ENCODE measurements around the gene SLC10A7.

Gene SLC10A7

GRCh38 chr4:146381263-146381872 is 140.4 kb downstream of the SLC10A7 start:
- H3K9me3 ChIP-seq (replicated peaks; ENCODE audit: insufficient read depth, low read length) = no peaks in the 10 kb centered on the region
- TF ChIP-seq EZH2 (optimal IDR thresholded peaks at IDR 0.05; ENCODE audit: low read depth, low read length) (no peak), CTCF (IDR thresholded peaks at IDR 0.05; ENCODE audit: low read length) (no peak), EZH2phosphoT487 (IDR thresholded peaks at IDR 0.05; ENCODE audit: low read length) (no peak)
- H3K9me2 ChIP-seq (replicated peaks; ENCODE audit: insufficient read depth, low read length) = no peaks in the 10 kb centered on the region
- no peaks in the 10 kb centered on the region for H4K20me1 ChIP-seq (ENCODE audit: insufficient read depth, low read length)
- no peak overlapping the region for H3K4me3 ChIP-seq (ENCODE audit: low read length)
- H3K4me2 ChIP-seq (ENCODE audit: low read depth, low read length) = no peak overlapping the region
- no peak for DNase-seq
- no peaks in the 10 kb centered on the region for H3F3A ChIP-seq (ENCODE audit: insufficient read depth, low read length)
- no peaks in the 10 kb centered on the region for H3K79me2 ChIP-seq (ENCODE audit: low read length)
- H2AFZ ChIP-seq (ENCODE audit: low read length) = no peak overlapping the region
- H3K27ac ChIP-seq (ENCODE audit: low read length) = no peak overlapping the region
- no peaks in the 10 kb centered on the region for H3K36me3 ChIP-seq (replicated peaks; ENCODE audit: insufficient read depth, low read length)
- no peak overlapping the region for H3K9ac ChIP-seq (ENCODE audit: low read length)
- H3K27me3 ChIP-seq (replicated peaks; ENCODE audit: insufficient read depth, low read length) = no peaks in the 10 kb centered on the region
- H3K4me1 ChIP-seq (ENCODE audit: low read length) = no peaks in the 10 kb centered on the region

- Histone ChIP-seq H3K36me3 (replicated peaks; ENCODE audit: insufficient read depth, low read length) (no peaks in the 10 kb centered on the region), H3F3A (ENCODE audit: insufficient read depth, low read length) (no peaks in the 10 kb centered on the region), H3K9me2 (replicated peaks; ENCODE audit: insufficient read depth, low read length) (no peaks in the 10 kb centered on the region), H3K79me2 (ENCODE audit: low read length) (no peaks in the 10 kb centered on the region), H3K27ac (ENCODE audit: low read length) (no peak overlapping the region), H2AFZ (ENCODE audit: low read length) (no peak overlapping the region), H3K27me3 (replicated peaks; ENCODE audit: insufficient read depth, low read length) (no peaks in the 10 kb centered on the region), H3K4me1 (ENCODE audit: low read length) (no peaks in the 10 kb centered on the region), H4K20me1 (ENCODE audit: insufficient read depth, low read length) (no peaks in the 10 kb centered on the region), H3K9ac (ENCODE audit: low read length) (no peak overlapping the region), H3K9me3 (replicated peaks; ENCODE audit: insufficient read depth, low read length) (no peaks in the 10 kb centered on the region), H3K4me3 (ENCODE audit: low read length) (no peak overlapping the region), H3K4me2 (ENCODE audit: low read depth, low read length) (no peak overlapping the region)
- TF ChIP-seq EZH2 (optimal IDR thresholded peaks at IDR 0.05; ENCODE audit: low read depth, low read length) (no peak), CTCF (IDR thresholded peaks at IDR 0.05; ENCODE audit: low read length) (no peak), EZH2phosphoT487 (IDR thresholded peaks at IDR 0.05; ENCODE audit: low read length) (no peak)
- DNase-seq = no peak
These were observed 142.0 kb downstream of the SLC10A7 start for GRCh38 chr4:146379744-146380143.

- no peak for TF ChIP-seq EZH2 (optimal IDR thresholded peaks at IDR 0.05; ENCODE audit: low read depth, low read length)
These were observed 149.9 kb downstream of the SLC10A7 start for GRCh38 chr4:146371812-146372211.

GRCh38 chr4:146370841-146371240 is 150.9 kb downstream of the SLC10A7 start:
- Histone ChIP-seq H3F3A (ENCODE audit: insufficient read depth, low read length) (no peaks in the 10 kb centered on the region), H3K27me3 (replicated peaks; ENCODE audit: insufficient read depth, low read length) (no peaks in the 10 kb centered on the region), H4K20me1 (ENCODE audit: insufficient read depth, low read length) (no peaks in the 10 kb centered on the region), H2AFZ (ENCODE audit: low read length) (no peak overlapping the region), H3K9ac (ENCODE audit: low read length) (no peak overlapping the region), H3K4me3 (ENCODE audit: low read length) (no peak overlapping the region), H3K36me3 (replicated peaks; ENCODE audit: insufficient read depth, low read length) (no peaks in the 10 kb centered on the region), H3K4me2 (ENCODE audit: low read depth, low read length) (no peak overlapping the region), H3K9me3 (replicated peaks; ENCODE audit: insufficient read depth, low read length) (no peaks in the 10 kb centered on the region), H3K9me2 (replicated peaks; ENCODE audit: insufficient read depth, low read length) (no peaks in the 10 kb centered on the region; the same call in 1 of the 2 replicates), H3K27ac (ENCODE audit: low read length) (no peak overlapping the region), H3K79me2 (ENCODE audit: low read length) (no peaks in the 10 kb centered on the region), H3K4me1 (ENCODE audit: low read length) (no peaks in the 10 kb centered on the region)
- no peak for DNase-seq
- TF ChIP-seq EZH2 (optimal IDR thresholded peaks at IDR 0.05; ENCODE audit: low read depth, low read length) (no peak), EZH2phosphoT487 (IDR thresholded peaks at IDR 0.05; ENCODE audit: low read length) (no peak), CTCF (IDR thresholded peaks at IDR 0.05; ENCODE audit: low read length) (no peak)

More at GRCh38 chr4:146371812-146372211, 149.9 kb downstream of the SLC10A7 start:
- H3K27ac ChIP-seq (ENCODE audit: low read length) = no peak overlapping the region
- no peaks in the 10 kb centered on the region for H3K79me2 ChIP-seq (ENCODE audit: low read length)
- no peaks in the 10 kb centered on the region for H3F3A ChIP-seq (ENCODE audit: insufficient read depth, low read length)
- H4K20me1 ChIP-seq (ENCODE audit: insufficient read depth, low read length) = no peaks in the 10 kb centered on the region
- no peaks in the 10 kb centered on the region for H3K36me3 ChIP-seq (replicated peaks; ENCODE audit: insufficient read depth, low read length)
- no peaks in the 10 kb centered on the region for H3K27me3 ChIP-seq (replicated peaks; ENCODE audit: insufficient read depth, low read length)
- DNase-seq = no peak
- H3K9me3 ChIP-seq (replicated peaks; ENCODE audit: insufficient read depth, low read length) = no peaks in the 10 kb centered on the region
- no peaks in the 10 kb centered on the region for H3K4me1 ChIP-seq (ENCODE audit: low read length)
- H3K4me3 ChIP-seq (ENCODE audit: low read length) = no peak overlapping the region
- H3K9me2 ChIP-seq (replicated peaks; ENCODE audit: insufficient read depth, low read length) = no peaks in the 10 kb centered on the region
- no peak overlapping the region for H3K4me2 ChIP-seq (ENCODE audit: low read depth, low read length)
- no peak overlapping the region for H2AFZ ChIP-seq (ENCODE audit: low read length)
- no peak overlapping the region for H3K9ac ChIP-seq (ENCODE audit: low read length)
